Body of pancreas (tissue), 4 donors: ENCODE measurements around the gene KIF13A.
"Not testable (repeated sequence)": the region's sequence is repeated elsewhere in the genome, so short reads cannot be mapped to it uniquely, and the experiment has no call there.

Source experiments
- POLR2A ChIP-seq, 3 donors: fragments of 450-650 bp; IDR thresholded peaks; one replicate each; pipeline ENCODE4 v1.6.1; 2016; ENCODE audit warnings: antibody characterized with exemption in 3 of 3, mild to moderate bottlenecking in 2 of 3
- TF ChIP-seq, protein P1 (sequence below), 7 experiments: fragments of 450-650 bp in 4 of 7; fragments of 200-600 bp in 3 of 7; sonication (generic) in 3 of 7; IDR thresholded peaks; one replicate each; pipeline ENCODE4 v1.5.1; 2016 to 2019; ENCODE audit warnings: antibody characterized with exemption in 7 of 7

DNA sequence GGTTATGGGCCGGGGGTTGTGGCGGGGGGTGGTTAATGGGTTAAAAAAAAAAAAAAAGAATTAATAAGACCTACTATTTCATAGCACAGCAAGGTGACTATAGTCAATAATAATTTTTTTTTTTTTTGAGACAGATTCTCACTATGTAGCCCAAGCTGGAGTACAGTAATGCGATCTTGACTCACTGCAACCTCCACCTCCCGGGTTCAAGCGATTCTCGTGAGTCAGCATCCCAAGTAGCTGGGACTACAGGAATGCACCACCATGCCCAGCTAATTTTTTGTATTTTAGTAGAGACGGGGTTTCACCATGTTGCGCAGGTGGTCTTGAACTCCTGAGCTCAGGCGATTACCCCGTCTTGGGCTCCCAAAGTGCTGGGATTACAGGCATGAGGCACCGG lies 75.8 kb downstream of the KIF13A start:
- TF ChIP-seq, protein P1, sequence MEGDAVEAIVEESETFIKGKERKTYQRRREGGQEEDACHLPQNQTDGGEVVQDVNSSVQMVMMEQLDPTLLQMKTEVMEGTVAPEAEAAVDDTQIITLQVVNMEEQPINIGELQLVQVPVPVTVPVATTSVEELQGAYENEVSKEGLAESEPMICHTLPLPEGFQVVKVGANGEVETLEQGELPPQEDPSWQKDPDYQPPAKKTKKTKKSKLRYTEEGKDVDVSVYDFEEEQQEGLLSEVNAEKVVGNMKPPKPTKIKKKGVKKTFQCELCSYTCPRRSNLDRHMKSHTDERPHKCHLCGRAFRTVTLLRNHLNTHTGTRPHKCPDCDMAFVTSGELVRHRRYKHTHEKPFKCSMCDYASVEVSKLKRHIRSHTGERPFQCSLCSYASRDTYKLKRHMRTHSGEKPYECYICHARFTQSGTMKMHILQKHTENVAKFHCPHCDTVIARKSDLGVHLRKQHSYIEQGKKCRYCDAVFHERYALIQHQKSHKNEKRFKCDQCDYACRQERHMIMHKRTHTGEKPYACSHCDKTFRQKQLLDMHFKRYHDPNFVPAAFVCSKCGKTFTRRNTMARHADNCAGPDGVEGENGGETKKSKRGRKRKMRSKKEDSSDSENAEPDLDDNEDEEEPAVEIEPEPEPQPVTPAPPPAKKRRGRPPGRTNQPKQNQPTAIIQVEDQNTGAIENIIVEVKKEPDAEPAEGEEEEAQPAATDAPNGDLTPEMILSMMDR (IDR thresholded peaks at IDR 0.05), result not testable (repeated sequence)
- not testable (repeated sequence) for TF ChIP-seq POLR2A (IDR thresholded peaks at IDR 0.05)
